Measurements from ENCODE around the gene ABCA5.
"Not testable (repeated sequence)": the region's sequence is repeated elsewhere in the genome, so short reads cannot be mapped to it uniquely, and the experiment has no call there.

The ABCA5 gene

GRCh38 chr17:69276279-69276678 is 50.7 kb downstream of the ABCA5 start:
- not testable (repeated sequence) for ATAC-seq
- TF ChIP-seq ZNF8 (CRISPR knock-in tag; IDR thresholded peaks at IDR 0.05), result peak; percentile 30; the same call in 1 of the 2 replicates

GRCh38 chr17:69275751-69276150 is 51.2 kb downstream of the ABCA5 start:
- no peak for ATAC-seq
- TF ChIP-seq BACH2 (CRISPR knock-in tag; IDR thresholded peaks at IDR 0.05; ENCODE audit: borderline replicate concordance) (no peak), ZC3H10 (CRISPR knock-in tag; IDR thresholded peaks at IDR 0.05) (no peak)

- TF ChIP-seq ESRRG (CRISPR knock-in tag; IDR thresholded peaks at IDR 0.05) (no peak), CSDC2 (CRISPR knock-in tag; IDR thresholded peaks at IDR 0.05) (no peak), PATZ1 (CRISPR knock-in tag; IDR thresholded peaks at IDR 0.05; ENCODE audit: borderline replicate concordance) (no peak), TCF4 (CRISPR knock-in tag; IDR thresholded peaks at IDR 0.05; ENCODE audit: borderline replicate concordance) (no peak), POU6F1 (CRISPR knock-in tag; IDR thresholded peaks at IDR 0.05; ENCODE audit: borderline replicate concordance, low read depth) (no peak), GLIS3 (CRISPR knock-in tag; IDR thresholded peaks at IDR 0.05) (no peak), PPARA (CRISPR knock-in tag; IDR thresholded peaks at IDR 0.05; ENCODE audit: borderline replicate concordance) (no peak), CSRNP3 (CRISPR knock-in tag; IDR thresholded peaks at IDR 0.05) (no peak), CREB5 (CRISPR knock-in tag; IDR thresholded peaks at IDR 0.05; ENCODE audit: low read depth) (no peak), ARNTL (CRISPR knock-in tag; IDR thresholded peaks at IDR 0.05; ENCODE audit: borderline replicate concordance, low read depth) (no peak), ZNF70 (CRISPR knock-in tag; IDR thresholded peaks at IDR 0.05) (no peak)
- ATAC-seq, result no peak
Measured at GRCh38 chr17:69271023-69271422, 55.9 kb downstream of the ABCA5 start.

GRCh38 chr17:69269131-69269998 is 57.6 kb downstream of the ABCA5 start:
- no peak for TF ChIP-seq PPARA (CRISPR knock-in tag; IDR thresholded peaks at IDR 0.05; ENCODE audit: borderline replicate concordance)
- TF ChIP-seq CSDC2 (CRISPR knock-in tag; IDR thresholded peaks at IDR 0.05), result no peak
- TF ChIP-seq ISL1 (CRISPR knock-in tag; IDR thresholded peaks at IDR 0.05), result peak; percentile 95
- peak; percentile 55; the same call in 1 of the 2 replicates for TF ChIP-seq CSRNP3 (CRISPR knock-in tag; IDR thresholded peaks at IDR 0.05)
- TF ChIP-seq CREB5 (CRISPR knock-in tag; IDR thresholded peaks at IDR 0.05; ENCODE audit: low read depth), result peak; percentile 70; the same call in 1 of the 2 replicates
- TF ChIP-seq POU6F1 (CRISPR knock-in tag; IDR thresholded peaks at IDR 0.05; ENCODE audit: borderline replicate concordance, low read depth), result peak; percentile 55; the same call in 1 of the 2 replicates
- TF ChIP-seq PATZ1 (CRISPR knock-in tag; IDR thresholded peaks at IDR 0.05; ENCODE audit: borderline replicate concordance), result peak; percentile 21; the same call in 1 of the 2 replicates
- TF ChIP-seq ZFP30 (CRISPR knock-in tag; IDR thresholded peaks at IDR 0.05), result no peak
- ATAC-seq, result peak; percentile 88
